OCI-LY3 (cell line): ENCODE results near the gene ASIC1.

Source experiments
- H2AFZ ChIP-seq: fragments of 200-600, 300-600 bp; shearing (Covaris generic); 2 replicates; pipeline ENCODE4 v1.6.0; 2014; ENCODE audit warnings: antibody characterized with exemption, low read depth, low read length
- H3K27ac ChIP-seq: fragments of 200-600, 300-600 bp; sonication (generic); 2 replicates; pipeline ENCODE4 v1.5.1; 2014; ENCODE audit warnings: mild to moderate bottlenecking, low read length, moderate library complexity, mixed read lengths
- H3K27me3 ChIP-seq: fragments of 200-600, 300-600 bp; sonication (generic); 2 replicates; pipeline ENCODE4 v1.6.1; 2014; ENCODE audit warnings: low read depth, low read length, mixed read lengths
- H3K36me3 ChIP-seq: fragments of 200-600, 300-600 bp; sonication (generic); replicated peaks from 2 replicates; pipeline ENCODE3; 2014; ENCODE audit warnings: low read depth, low read length, mixed read lengths
- H3K4me1 ChIP-seq: fragments of 300-600, 200-600 bp; sonication (generic); 2 replicates; pipeline ENCODE4 v1.6.1; 2014; ENCODE audit warnings: low read length, mixed read lengths
- H3K4me2 ChIP-seq: fragments of 200-600, 300-600 bp; sonication (generic); 2 replicates; pipeline ENCODE4 v1.6.1; 2014; ENCODE audit warnings: low read length, mixed read lengths
- H3K4me3 ChIP-seq: fragments of 300-600, 200-600 bp; sonication (generic); 2 replicates; pipeline ENCODE4 v1.5.1; 2014; ENCODE audit warnings: antibody characterized with exemption, mild to moderate bottlenecking, low read length, moderate library complexity
- H3K79me2 ChIP-seq: fragments of 300-600, 200-600 bp; shearing (Covaris generic); 2 replicates; pipeline ENCODE4 v1.6.1; 2014; ENCODE audit warnings: mild to moderate bottlenecking, low read length, mixed read lengths
- H3K9ac ChIP-seq: fragments of 300-600, 200-600 bp; shearing (Covaris generic); 2 replicates; pipeline ENCODE4 v1.6.0; 2014; ENCODE audit warnings: mild to moderate bottlenecking, low read length, moderate library complexity
- H3K9me3 ChIP-seq: fragments of 200-600, 300-600 bp; shearing (Covaris generic); 2 replicates; pipeline ENCODE4 v1.6.1; 2014; ENCODE audit warnings: low read length, mixed read lengths; ENCODE audit not compliant: insufficient read depth
- H4K20me1 ChIP-seq: fragments of 200-600, 300-600 bp; sonication (generic); 2 replicates; pipeline ENCODE4 v1.6.1; 2016; ENCODE audit warnings: low read length, mixed read lengths; ENCODE audit not compliant: insufficient read depth
- CTCF ChIP-seq: fragments of 200-600, 300-600 bp; sonication (generic); IDR thresholded peaks from 2 replicates; pipeline ENCODE4 v1.5.1; 2014; ENCODE audit warnings: antibody characterized with exemption, low read length, low read depth
- EZH2phosphoT487 ChIP-seq: fragments of 200-600 bp; shearing (Covaris generic); IDR thresholded peaks from 2 replicates; pipeline ENCODE4 v1.6.1; 2018; ENCODE audit warnings: antibody characterized with exemption, mixed run types, low read depth

ASIC1 gene

GRCh38 chr12:50057000-50057841 is at the start of gene ASIC1:
TSS of gene ASIC1 (plus strand) at chr12:50057596. CDS start at chr12:50058767, 1,171 bp downstream.
- Histone ChIP-seq H3K4me3 (peak within 1 kb of the TSS; percentile 84), H3K36me3 (no peaks in the 10 kb centered on the region), H3K9ac (peak within 1 kb of the TSS; percentile 68), H3K9me3 (no peaks in the 10 kb centered on the region), H3K27me3 (peaks cover 3% of the 10 kb centered on the region; the same call in 1 of the 2 replicates), H3K4me2 (peak within 1 kb of the TSS; percentile 97), H2AFZ (peak within 1 kb of the TSS; percentile 76), H3K79me2 (no peaks in the 10 kb centered on the region), H4K20me1 (no peaks in the 10 kb centered on the region), H3K27ac (no peak within 1 kb of the TSS), H3K4me1 (peaks cover 17% of the 10 kb centered on the region)
- no peak for TF ChIP-seq EZH2phosphoT487
- TF ChIP-seq CTCF, result peak; percentile 5; the same call in 1 of the 2 replicates

- no peak overlapping the region for H2AFZ ChIP-seq
- TF ChIP-seq EZH2phosphoT487 (no peak), CTCF (no peak)
- peaks cover 16% of the 10 kb centered on the region for H4K20me1 ChIP-seq
- peaks cover 69% of the 10 kb centered on the region for H3K79me2 ChIP-seq
- peak overlapping the region; percentile 25 for H3K4me2 ChIP-seq
- no peak overlapping the region for H3K9ac ChIP-seq
- H3K27me3 ChIP-seq, result no peaks in the 10 kb centered on the region
- H3K36me3 ChIP-seq, result peaks cover 30% of the 10 kb centered on the region
- H3K4me3 ChIP-seq, result no peak overlapping the region
- 0 out of 2 replicates have a peak overlapping the region, but pooled peaks have one; percentile 21 for H3K27ac ChIP-seq
- peaks cover 14% of the 10 kb centered on the region for H3K4me1 ChIP-seq
- no peaks in the 10 kb centered on the region for H3K9me3 ChIP-seq
These were observed 43.8 kb upstream of the ASIC1 start for GRCh38 chr12:50013361-50014147.

GRCh38 chr12:50014342-50014741 is 43.1 kb upstream of the ASIC1 start:
- H3K9me3 ChIP-seq, result no peaks in the 10 kb centered on the region
- H2AFZ ChIP-seq, result no peak overlapping the region
- H3K36me3 ChIP-seq, result peaks cover 33% of the 10 kb centered on the region
- H3K27ac ChIP-seq, result peak overlapping the region; percentile 21; the same call in 1 of the 2 replicates
- H3K79me2 ChIP-seq, result peaks cover 70% of the 10 kb centered on the region
- peaks cover 23% of the 10 kb centered on the region for H4K20me1 ChIP-seq
- H3K27me3 ChIP-seq, result no peaks in the 10 kb centered on the region
- no peak overlapping the region for H3K9ac ChIP-seq
- H3K4me2 ChIP-seq, result peak overlapping the region; percentile 25
- peaks cover 14% of the 10 kb centered on the region for H3K4me1 ChIP-seq
- H3K4me3 ChIP-seq, result no peak overlapping the region
- TF ChIP-seq EZH2phosphoT487 (no peak), CTCF (no peak)
